Muscle of leg (tissue), 11 donors: ENCODE results near the gene SKA3. TPM values are rescaled to one million over a fixed set of nuclear protein-coding genes. Genes with fewer than 3 reads are reported as not detected.
"Not testable (repeated sequence)": the region's sequence is repeated elsewhere in the genome, so short reads cannot be mapped to it uniquely, and the experiment has no call there.

Experiments used
- DNase-seq: peaks from one replicate; pipeline ENCODE4 v3.0.0; 2013
- H3K27ac ChIP-seq: one replicate; pipeline ENCODE4 v1.5.1; 2013; ENCODE audit warnings: mild to moderate bottlenecking, low read length, control low read depth
- H3K27me3 ChIP-seq: one replicate; pipeline ENCODE4 v1.6.1; 2013; ENCODE audit warnings: low read length; ENCODE audit not compliant: control insufficient read depth, insufficient read depth
- H3K36me3 ChIP-seq: one replicate; pipeline ENCODE4 v1.6.1; 2013; ENCODE audit warnings: low read length; ENCODE audit not compliant: control insufficient read depth, insufficient read depth
- H3K4me1 ChIP-seq: one replicate; pipeline ENCODE4 v1.6.1; 2013; ENCODE audit warnings: low read length; ENCODE audit not compliant: control insufficient read depth, insufficient read depth
- H3K4me3 ChIP-seq: one replicate; pipeline ENCODE4 v1.5.1; 2013; ENCODE audit warnings: low read length, control low read depth
- H3K9me3 ChIP-seq: replicated peaks from 2 replicates; pipeline ENCODE4 v1.6.1; 2013; ENCODE audit warnings: low read depth, low read length; ENCODE audit not compliant: control insufficient read depth
- WGBS: methylation state at CpG from one replicate; pipeline ENCODE4 v1.1.5; 2013; ENCODE audit warnings: missing lambda C conversion rate; ENCODE audit not compliant: insufficient coverage; 5-methylcytosine and 5-hydroxymethylcytosine counted together
- polyA plus RNA-seq, 8 donors: library from polyadenylated mRNA; unstranded; fragments of 120-200 nt; gene quantifications; one replicate each; pipeline versions ENCODE4 v1.2.1 to v1.2.3, GENCODE V29; 2013; ENCODE audit warnings: inconsistent platforms in 1 of 8, low replicate concordance in 1 of 8; ENCODE audit not compliant: insufficient read length in 8 of 8, insufficient read depth in 1 of 8
- total RNA-seq: library from RNA; stranded (reverse); fragments of 120-200 nt; gene quantifications from one replicate; pipeline ENCODE4 v1.2.4, GENCODE V29; 2013

The SKA3 gene
- total and polyA plus RNA-seq, 9 donors, result 5.7 to 8.7 (median 6.7) TPM

DNA sequence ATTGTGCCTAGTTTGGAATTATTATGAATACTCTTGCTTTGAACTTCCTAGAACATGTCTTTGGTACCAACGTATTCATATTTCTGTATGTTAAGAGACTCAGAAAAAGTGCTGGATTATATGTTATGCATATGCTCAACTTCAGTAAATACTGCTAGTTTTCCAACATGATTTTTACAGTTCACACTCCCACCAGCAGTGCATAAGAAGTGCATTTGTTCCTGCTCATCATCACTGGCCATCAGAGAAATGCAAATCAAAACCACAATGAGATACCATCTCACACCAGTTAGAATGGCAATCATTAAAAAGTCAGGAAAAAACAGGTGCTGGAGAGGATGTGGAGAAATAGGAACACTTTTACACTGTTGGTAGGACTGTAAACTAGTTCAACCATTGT lies 2.6 kb downstream of the SKA3 start:
- DNase-seq, H3K27ac ChIP-seq, H3K36me3 ChIP-seq, H3K9me3 ChIP-seq, H3K27me3 ChIP-seq, H3K4me1 ChIP-seq, H3K4me3 ChIP-seq: not testable (repeated sequence)
- no CpG with 5 or more reads among the region's 1 CpG for WGBS

DNA sequence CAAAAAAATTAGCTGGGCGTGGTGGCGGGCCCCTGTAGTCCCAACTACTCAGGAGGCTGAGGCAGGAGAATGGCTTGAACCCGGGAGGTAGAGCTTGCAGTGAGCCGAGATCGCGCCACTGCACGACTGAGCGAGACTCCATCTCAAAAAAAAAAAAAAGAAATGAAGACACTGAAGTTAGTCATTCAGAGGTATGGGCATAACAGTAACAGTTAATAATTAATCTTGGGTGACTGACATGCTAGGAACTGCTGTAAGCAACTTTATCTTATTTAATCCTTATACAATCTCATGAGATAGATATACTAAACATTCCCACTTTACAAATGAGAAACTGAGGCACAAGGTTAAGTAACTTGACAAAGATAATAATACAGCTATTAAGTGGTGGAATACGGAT lies 4.9 kb downstream of the SKA3 start:
- 100% methylated on average over 2 of the region's 9 CpGs for WGBS
- Histone ChIP-seq H3K27ac (no peak overlapping the region), H3K4me1 (no peaks in the 10 kb centered on the region), H3K36me3 (no peaks in the 10 kb centered on the region), H3K9me3 (no peaks in the 10 kb centered on the region), H3K27me3 (no peaks in the 10 kb centered on the region), H3K4me3 (no peak overlapping the region)
- DNase-seq, result no peak

DNA sequence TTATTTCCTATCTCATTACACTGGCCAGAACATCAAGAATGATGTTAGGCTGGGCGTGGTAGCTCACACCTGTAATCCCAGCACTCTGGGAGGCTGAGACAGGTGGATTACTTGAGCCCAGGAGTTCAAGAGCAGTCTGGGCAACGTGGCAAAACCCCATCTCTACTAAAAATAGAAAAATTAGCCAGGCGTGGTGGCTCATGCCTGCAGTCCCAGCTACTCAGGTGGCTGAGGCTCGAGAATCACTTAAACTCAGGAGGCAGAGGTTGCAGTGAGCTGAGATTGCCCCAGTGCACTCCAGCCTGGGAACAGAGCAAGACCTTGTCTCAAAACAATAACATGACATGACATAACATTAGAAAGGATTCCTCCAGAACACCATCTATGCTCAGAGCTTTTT lies 10.7 kb downstream of the SKA3 start:
- H3K27me3 ChIP-seq, DNase-seq, H3K4me3 ChIP-seq, H3K27ac ChIP-seq, H3K4me1 ChIP-seq, H3K36me3 ChIP-seq, H3K9me3 ChIP-seq: not testable (repeated sequence)
- WGBS, result 100% methylated on average over 2 of the region's 4 CpGs

DNA sequence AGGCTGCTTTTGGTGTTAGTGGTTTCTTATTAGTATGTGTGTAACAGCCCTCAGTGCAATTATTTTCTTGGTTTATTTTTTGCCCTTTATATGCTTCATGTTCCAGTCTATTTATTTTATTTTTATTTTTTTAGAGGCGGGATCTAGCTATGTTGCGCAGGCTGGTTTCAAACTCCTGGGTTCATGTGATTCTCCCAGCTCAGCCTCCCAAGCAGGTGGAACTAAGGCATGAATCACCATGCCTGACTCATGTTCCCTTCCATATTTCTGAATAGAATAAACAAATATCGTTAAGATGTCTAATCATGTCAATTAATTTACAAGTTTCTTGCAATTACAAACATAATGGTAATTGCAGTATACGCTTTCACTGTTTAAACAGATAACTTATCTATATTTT lies 11.7 kb downstream of the SKA3 start:
- H3K36me3 ChIP-seq, result no peaks in the 10 kb centered on the region
- no peak for DNase-seq
- no peaks in the 10 kb centered on the region for H3K4me1 ChIP-seq
- no peak overlapping the region for H3K4me3 ChIP-seq
- no peak overlapping the region for H3K27ac ChIP-seq
- H3K9me3 ChIP-seq, result no peaks in the 10 kb centered on the region
- no peaks in the 10 kb centered on the region for H3K27me3 ChIP-seq
- no CpG with 5 or more reads among the region's 4 CpGs for WGBS

- DNase-seq, result no peak
Observed at GRCh38 chr13:21152251-21152899, 24.0 kb downstream of the SKA3 start.

DNA sequence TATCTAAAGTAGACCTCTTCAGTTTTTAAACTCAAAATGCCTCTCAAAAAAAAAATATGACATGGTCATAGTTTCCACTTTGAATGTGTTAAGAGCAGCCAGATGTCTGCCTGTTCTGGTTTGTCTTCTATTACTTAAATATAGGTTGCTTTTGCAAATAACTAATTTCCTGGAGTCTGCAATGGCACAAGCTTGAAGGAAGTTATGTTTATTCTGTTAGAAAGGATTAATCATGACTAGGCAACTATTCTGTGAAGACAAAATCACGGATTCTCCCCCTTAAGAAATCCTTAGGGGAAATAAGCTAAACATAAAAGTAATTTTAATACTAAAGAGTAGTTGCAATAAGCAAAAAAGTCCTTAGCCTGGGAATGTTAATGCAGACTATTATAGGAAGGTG lies 26.3 kb downstream of the SKA3 start:
- Histone ChIP-seq H3K4me3 (no peak overlapping the region), H3K27me3 (no peaks in the 10 kb centered on the region), H3K4me1 (no peaks in the 10 kb centered on the region), H3K27ac (peak overlapping the region; percentile 74), H3K36me3 (peaks cover 21% of the 10 kb centered on the region), H3K9me3 (no peaks in the 10 kb centered on the region)
- DNase-seq, result no peak
- WGBS, result no CpG with 5 or more reads among the region's 1 CpG

More at GRCh38 chr13:21152251-21152899, 24.0 kb downstream of the SKA3 start:
- 89% methylated on average over 7 of the region's 8 CpGs for WGBS
- Histone ChIP-seq H3K27ac (no peak overlapping the region), H3K9me3 (no peaks in the 10 kb centered on the region), H3K4me3 (no peak overlapping the region), H3K36me3 (peaks cover 16% of the 10 kb centered on the region), H3K27me3 (no peaks in the 10 kb centered on the region), H3K4me1 (no peaks in the 10 kb centered on the region)

DNA sequence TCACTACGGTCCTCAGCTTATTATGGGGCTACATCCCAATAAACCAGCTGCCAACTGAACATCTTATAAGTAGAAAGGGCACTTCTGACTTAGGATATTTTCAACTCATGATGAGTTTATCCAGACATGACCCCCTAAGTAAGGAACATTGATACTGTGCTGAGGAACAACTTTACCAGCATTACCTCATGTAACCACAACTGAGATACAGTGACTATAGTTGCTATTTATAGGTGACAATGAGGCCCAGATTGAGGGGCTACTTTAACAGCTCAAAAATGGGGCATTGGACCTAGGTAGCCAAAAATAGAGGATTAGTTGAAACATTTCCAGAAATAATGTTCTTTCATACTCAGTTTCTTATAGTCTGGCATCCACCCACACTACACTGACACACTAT lies 26.8 kb downstream of the SKA3 start:
- H3K4me1 ChIP-seq, result no peaks in the 10 kb centered on the region
- H3K9me3 ChIP-seq, result no peaks in the 10 kb centered on the region
- peaks cover 20% of the 10 kb centered on the region for H3K36me3 ChIP-seq
- no peaks in the 10 kb centered on the region for H3K27me3 ChIP-seq
- 60% methylated on average over 1 of the region's 1 CpG for WGBS
- peak; percentile 41 for DNase-seq
- H3K4me3 ChIP-seq, result no peak overlapping the region
- peak overlapping the region; percentile 74 for H3K27ac ChIP-seq

GRCh38 chr13:21148557-21149258 lies 27.6 kb downstream of the SKA3 start:
- H3K27me3 ChIP-seq, result no peaks in the 10 kb centered on the region
- H3K4me1 ChIP-seq, result no peaks in the 10 kb centered on the region
- H3K36me3 ChIP-seq, result peaks cover 18% of the 10 kb centered on the region
- DNase-seq, result no peak
- no peak overlapping the region for H3K4me3 ChIP-seq
- 71% methylated on average over 2 of the region's 5 CpGs for WGBS
- H3K27ac ChIP-seq, result peak overlapping the region; percentile 74
- no peaks in the 10 kb centered on the region for H3K9me3 ChIP-seq

- Histone ChIP-seq H3K27me3 (no peaks in the 10 kb centered on the region), H3K4me3 (no peak overlapping the region), H3K36me3 (peaks cover 23% of the 10 kb centered on the region), H3K9me3 (no peaks in the 10 kb centered on the region), H3K4me1 (no peaks in the 10 kb centered on the region), H3K27ac (no peak overlapping the region)
- WGBS, result 84% methylated on average over 3 of the region's 4 CpGs
- no peak for DNase-seq
Observed at GRCh38 chr13:21147827-21148226, 28.5 kb downstream of the SKA3 start.

- Histone ChIP-seq H3K27me3 (no peaks in the 10 kb centered on the region), H3K4me1 (peaks cover 15% of the 10 kb centered on the region), H3K27ac (no peak overlapping the region), H3K36me3 (peaks cover 20% of the 10 kb centered on the region), H3K4me3 (no peak overlapping the region), H3K9me3 (no peaks in the 10 kb centered on the region)
- no CpG with 5 or more reads among the region's 3 CpGs for WGBS
- no peak for DNase-seq
Observed at GRCh38 chr13:21142766-21143165, 33.6 kb downstream of the SKA3 start.
